HL-60/S4 treated with phorbol 12-myristate 13-acetate at 8.2 ng/mL for 4 days and 3 days (cell line): ENCODE results near the gene HTR3D.
"Not testable (repeated sequence)": the region's sequence is repeated elsewhere in the genome, so short reads cannot be mapped to it uniquely, and the experiment has no call there.

Experiments used
- in situ Hi-C: fragments of 300-500 bp; cut with MboI; formaldehyde crosslinking; loops from 2 replicates; pipeline ENCODE4 v1.15.0; 2022; ENCODE audit warnings: low sequenced_read_pairs

HTR3D gene

DNA sequence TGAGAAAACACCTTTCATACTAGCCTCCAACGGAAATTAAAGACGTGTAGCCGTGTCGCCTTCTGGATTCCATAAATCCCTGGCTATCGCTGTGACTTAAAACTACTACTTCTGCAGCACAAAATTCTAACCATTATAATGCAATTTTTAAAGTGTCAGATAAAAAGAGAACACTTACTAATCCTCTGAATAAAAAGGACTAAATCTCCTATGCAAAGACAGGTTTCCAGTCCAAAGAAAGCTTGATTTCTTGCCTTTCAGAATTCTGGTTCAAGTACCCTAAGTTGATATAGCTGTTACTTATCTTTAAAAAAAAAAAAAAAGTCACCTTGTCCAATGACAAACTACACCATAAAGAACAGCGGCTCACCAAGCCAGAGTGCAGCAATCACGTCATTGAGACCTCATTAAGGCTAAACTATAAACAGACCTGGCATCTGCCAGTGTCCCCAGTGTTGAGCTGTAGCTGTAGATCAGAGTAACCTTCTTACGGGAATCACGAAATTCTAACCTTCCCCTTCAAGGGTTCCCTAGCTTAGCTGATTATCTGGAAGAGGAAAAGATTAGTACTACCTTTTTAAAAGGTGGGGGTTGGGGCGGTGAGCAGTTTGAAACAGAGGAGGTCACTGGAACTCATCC lies 16.0 kb upstream of the HTR3D start:
- in situ Hi-C loops: no loop called here

DNA sequence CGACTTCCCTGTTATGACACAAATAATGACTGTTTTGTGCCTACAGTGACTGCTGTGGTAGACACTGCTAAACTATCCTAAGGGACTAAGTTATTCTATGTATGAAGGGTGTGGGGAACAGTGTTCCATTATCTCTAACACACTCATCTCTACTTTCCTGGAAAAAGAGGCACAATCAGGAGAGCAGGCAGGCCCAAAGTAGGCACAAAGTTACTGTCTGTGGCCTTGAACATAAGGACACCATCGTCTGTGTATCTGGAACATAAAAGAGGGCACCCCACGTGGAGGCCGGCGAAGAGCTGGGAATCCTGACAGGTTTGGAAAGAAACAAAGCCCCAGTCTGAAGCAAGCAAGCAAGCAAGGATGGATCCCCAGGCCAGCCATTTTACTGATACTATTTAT lies 15.4 kb upstream of the HTR3D start:
- in situ Hi-C loops: no loop called here

DNA sequence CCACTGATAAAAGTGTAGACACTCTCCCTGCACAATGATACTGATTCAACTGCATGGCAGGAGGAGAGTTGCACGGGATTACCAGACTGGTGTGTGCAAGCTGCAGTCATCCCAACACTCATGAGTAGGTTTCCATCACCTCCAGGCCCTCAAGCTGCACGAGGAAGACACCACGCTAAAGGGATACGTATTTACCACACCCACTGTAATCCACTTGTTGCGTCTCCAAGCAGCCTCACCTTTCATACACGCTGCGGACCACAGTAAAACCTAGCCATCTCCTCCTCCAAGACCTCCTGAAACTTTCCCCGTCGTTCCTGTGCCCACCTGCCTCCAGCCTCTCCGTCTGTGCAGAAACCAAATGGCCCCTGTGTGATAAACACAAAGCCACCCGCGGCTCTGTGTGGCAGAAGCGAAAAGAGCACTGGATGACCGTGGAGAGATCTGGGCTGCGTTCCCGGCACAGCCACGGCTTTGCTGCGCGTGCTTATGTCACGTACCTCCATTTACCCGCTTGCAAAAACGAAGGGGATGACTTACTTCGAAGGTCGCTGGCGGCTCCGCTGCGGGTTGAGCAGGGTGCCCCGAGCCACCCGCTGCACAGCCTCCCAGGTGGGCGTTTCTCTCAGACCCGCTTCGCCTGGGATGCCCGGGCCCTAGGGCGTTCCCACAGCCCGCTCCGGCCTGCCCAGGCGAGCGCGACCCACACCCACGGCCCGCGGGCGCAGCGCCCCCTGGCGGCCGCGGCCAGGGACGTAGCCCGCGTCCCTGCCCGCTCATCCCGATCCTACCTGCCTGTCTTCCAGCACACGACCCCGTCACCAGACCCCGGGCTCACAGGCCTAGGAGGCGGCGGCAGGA lies 14.5 kb upstream of the HTR3D start:
- in situ Hi-C loops: no loop called here

DNA sequence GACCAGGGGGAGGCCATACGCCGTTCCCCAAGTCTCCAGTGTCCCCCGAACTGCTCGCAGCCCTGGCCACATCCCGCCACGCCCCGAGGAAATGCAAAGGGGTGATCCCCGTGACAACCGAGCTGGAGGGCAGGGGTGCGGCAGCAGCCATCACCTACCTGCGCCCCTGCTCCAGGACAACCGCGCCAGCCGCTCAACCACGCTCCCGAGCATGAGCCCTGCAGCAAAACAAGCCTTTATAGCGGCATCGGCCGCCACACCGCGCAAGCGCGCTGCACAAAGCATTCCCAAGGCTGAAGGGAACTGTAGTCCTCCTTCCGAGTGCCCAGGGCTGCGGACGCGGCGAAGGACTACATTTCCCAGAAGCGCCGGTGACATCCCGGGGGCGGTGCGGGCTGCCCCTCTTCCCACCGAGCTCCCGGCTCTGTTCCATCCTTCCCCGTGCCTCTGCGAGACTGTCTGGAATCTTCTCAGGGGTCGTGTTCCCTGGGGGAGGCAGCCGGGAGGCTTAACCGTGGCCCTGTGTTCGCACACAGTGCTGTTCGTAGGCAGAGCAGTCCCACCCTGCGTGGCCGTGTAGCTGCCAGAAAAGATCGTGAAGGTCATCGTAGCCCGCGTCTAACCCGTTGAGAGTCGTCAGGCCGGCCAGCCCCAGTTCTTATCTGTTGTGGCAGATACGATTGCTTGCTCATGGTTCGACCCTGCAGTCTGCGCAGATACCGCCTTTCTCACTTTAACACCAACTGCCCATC lies 13.7 kb upstream of the HTR3D start, which contains the start of gene ABCC5:
ABCC5 (minus strand) TSS at position 213 of the 752 bp plus-strand sequence. CDS start 3,492 bp downstream, outside the sequence.
- in situ Hi-C loops: no loop called here

DNA sequence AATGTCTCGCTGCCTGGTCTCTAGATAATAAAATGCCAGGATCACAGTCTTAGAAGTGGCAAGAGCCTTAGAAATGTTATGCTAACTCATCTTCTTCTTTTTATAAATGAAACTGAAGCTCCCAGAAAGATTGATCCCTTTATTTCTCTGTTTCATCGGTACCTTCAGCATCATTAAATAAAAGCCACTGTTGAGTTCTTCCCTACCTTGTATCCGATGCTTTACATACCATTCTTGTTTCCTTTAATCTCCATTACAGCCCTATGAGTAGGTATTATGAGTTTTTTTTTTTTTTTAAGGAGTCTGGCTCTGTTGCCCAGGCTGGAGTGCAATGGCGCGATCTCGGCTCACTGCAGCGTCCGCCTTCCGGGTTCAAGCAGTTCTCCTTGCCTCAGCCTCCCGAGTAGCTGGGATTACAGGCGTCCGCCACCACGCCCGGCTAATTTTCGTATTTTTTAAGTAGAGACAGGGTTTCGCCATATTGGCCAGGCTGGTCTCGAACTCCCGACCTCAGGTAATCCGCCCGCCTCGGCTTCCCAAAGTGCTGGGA lies 13.0 kb upstream of the HTR3D start:
- in situ Hi-C loops: no loop called here

DNA sequence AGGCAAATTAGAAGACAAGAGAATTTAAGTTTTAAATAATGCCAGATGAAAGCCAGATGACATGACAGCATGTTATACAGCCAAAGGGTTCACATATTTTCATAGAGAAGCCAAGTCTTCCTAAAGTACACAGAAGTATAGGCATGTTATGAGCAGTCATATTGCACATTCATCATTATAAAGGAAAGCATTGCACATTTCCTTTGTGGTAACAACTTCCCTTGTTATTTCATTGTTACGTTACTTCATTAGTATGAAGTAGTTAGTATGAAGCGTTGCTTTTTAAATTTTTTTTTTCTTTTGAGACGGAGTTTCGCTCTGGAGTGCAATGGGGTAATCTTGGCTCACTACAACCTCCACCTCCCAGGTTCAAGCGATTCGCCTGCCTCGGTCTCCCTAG lies 9.2 kb upstream of the HTR3D start:
- in situ Hi-C loops: no loop called here

DNA sequence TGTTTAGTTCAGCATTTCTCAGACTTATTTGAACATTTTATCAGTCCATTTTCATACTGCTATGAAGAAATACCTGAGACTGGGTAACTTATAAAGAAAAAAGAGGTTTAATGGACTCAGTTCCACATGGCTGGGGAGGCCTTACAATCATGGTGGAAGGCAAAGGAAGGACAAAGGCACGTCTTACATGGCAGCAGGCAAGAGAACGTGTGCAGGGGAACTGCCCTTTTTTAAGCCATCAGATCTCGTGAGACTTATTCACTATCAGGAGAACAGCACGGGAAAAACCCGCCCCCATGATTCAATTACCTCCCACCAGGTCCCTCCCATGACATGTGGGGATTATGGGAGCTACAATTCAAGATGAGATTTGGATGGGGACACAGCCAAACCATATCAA lies 6.3 kb upstream of the HTR3D start:
- in situ Hi-C loops: not testable (repeated sequence)

DNA sequence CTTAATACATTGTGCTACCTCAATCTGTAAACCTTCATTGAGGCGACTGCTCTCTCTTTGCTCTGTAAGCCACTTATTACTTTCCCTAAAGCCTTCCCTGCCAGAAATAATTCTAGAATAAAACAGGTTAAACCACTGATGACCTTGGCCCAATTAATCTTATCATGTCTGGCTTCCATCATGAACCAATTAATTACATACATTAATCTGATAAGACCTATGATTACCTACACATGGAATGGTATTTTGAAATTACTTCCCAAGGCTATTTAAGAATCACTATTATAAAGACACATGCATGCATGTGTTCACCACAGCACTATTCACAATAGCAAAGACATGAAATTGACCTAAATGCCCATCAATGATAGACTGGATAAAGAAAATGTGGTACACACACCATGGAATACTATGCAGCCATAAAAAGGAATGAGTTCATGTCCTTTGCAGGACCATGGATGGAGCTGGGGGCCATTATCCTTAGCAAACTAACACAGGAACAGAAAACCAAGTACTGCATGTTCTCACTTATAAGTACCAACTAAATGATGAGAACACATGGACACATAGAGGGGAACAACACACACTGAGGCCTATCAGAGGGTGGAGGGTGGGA lies 3.2 kb upstream of the HTR3D start:
- in situ Hi-C loops: not testable (repeated sequence)

DNA sequence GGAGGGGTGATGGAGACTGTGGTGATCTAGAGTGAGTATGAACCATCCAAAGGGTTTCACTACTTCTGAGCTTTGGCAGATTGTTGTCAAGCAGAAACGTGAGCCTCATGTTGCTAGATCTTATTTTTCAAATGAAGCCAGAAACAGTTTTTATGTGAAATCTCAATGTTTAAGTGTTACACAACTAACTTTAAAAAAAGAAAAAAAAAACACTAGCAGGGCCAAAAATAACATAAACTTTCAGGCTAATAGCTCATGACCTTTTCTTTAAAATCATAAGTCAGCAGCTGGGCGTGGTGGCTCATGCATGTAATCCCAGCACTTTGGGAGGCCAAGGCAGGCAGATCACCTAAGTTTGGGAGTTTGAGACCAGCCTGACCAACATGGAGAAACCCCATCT lies 2.1 kb upstream of the HTR3D start:
- in situ Hi-C loops: no loop called here

DNA sequence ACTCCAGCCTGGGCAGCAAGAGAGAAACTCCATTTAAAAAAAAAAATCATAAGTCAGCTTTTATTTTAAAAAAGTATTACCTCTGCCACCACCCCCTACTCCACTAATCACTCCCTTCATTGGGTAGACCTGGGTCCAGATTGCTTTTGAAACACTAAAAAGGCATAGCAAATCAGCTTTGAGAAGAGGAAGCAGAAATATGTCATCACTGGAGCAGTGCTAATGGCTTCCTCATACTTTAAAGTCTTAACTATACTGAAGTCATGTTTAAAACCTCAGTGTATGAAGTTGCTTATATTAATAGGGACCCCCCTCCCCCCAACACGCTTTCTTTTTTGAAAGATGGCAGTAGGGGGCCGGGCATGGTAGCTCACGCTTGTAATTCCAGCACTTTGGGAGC lies 1.0 kb upstream of the HTR3D start:
- in situ Hi-C loops: no loop called here

DNA sequence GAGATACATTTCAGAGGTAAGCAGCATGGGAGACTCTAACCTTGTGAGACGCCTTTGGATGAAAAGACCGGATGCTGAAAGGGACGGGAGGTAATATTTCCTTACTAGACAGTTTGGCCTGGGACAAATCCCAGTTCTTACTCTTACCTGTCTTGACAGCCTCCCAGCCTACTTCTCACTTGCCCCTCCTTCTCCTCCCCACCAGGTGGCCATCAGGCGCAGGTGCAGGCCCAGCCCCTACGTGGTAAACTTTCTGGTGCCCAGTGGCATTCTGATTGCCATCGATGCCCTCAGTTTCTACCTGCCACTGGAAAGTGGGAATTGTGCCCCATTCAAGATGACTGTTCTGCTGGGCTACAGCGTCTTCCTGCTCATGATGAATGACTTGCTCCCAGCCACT lies 6.3 kb downstream of the HTR3D start:
- in situ Hi-C loops: no loop called here

DNA sequence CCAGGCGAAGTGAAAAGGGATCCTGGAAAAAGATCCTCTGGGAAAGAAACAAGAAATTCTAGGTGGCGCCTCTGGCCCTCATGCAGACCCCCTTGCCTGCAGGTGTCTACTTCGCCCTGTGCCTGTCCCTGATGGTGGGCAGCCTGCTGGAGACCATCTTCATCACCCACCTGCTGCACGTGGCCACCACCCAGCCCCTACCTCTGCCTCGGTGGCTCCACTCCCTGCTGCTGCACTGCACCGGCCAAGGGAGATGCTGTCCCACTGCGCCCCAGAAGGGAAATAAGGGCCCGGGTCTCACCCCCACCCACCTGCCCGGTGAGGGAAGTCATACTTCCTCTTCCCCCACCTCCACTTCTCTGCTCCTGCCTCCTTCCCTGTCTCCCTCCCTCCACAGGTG lies 6.8 kb downstream of the HTR3D start:
- in situ Hi-C loops: not testable (repeated sequence)

DNA sequence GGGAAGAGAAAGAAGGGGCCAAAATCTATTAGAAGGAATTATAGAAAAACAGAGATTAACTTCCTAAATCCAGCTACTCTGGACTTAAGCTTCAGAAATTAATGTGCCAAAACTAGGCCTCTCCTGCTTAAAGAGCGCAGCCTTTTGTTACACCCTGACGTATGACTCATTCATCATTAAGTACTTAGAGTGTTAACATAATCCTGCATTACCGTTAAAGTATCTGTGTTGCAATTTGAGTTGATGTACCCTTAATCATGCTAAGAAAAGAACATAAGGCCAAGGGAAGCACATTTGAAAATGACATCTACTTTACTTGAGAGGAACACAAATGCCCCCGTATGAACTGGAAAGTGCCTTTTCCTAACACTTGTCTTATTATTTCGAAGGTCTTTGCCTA lies 7.9 kb downstream of the HTR3D start:
- in situ Hi-C loops: no loop called here

DNA sequence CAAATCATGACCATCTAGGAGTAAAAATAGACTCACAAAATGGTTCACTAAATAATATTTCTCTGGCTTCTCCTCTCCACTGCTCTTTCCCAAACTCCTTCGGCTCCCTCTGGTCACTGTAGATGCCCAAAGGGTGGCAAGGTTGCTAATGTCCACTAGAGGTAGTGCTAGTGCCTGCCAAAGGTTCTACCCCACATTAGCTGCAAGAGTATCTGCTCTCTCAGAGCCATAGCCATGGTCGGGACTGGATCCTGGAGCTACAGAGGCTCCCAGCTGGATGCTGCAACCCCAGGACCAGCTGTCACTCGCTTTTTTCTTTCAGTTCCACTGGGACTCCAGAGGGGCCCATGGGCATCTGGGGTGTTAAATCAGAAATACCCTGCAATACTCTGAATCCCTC lies 8.5 kb downstream of the HTR3D start:
- in situ Hi-C loops: no loop called here

DNA sequence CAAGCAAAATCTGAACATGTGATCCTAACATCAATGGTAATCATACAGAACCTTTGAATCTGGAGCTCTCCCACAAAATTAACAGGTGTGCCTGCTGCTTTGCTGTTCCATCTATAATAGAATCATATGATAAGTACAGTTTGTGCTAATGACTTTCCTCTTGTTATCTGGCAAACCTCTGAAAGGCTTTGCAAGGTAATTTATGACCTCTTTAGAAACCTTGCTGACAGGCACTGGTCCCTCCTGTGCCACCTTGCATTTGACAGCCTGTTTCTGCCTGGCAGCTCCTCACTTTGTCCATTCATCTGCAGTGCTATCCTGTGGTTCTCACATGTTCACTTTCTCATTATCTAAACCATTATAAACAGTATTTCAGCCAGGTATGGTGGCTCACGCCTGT lies 11.1 kb downstream of the HTR3D start:
- in situ Hi-C loops: no loop called here

DNA sequence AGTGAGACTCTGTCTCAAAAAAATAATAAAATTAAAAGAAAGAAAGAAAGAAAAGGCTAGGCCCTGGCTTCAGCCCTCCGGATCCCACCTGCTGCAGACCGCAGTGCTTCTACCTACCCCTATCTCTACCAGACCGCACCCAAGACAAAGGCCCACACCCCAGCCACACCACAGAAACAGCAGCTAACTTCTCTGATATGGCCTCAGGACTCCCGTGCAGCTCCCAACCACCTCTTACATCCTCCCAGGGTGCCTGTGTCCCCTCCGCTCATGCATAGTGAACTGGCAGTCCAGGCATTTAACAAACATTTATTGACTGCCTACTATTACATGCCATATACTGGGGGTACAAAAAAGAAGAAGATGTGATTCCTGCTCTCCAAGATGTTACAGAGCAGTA lies 14.5 kb downstream of the HTR3D start:
- in situ Hi-C loops: no loop called here

DNA sequence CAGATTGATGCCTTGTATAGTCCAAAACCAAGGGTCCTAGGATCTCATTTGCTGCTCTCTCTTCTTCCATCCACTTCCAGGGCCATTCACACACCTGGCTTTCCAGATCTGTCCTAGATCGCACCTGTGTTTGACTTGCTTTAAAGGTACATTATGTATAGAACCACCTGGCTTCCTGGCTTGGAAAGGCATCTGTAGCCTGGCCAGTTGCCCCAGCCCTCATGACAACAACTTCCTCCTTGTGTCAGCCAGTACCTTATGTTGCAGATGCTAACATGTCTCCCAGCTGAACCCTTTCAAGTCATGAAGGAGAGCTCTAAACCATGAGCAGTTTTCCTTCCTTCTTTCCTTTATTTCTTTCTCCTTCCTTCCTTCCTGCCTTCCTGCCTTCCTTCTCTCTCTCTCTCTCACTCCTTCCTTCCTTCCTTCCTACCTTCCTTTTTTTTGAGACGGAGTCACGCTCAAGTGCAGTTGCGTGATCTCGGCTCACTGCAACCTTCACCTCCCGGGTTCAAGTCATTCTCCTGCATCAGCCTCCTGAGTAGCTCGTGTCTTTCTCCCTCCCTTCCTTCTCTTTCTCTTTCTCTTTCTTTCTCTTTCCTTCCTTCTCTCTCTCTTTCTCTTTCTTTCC lies 18.8 kb downstream of the HTR3D start:
- in situ Hi-C loops: no loop called here

DNA sequence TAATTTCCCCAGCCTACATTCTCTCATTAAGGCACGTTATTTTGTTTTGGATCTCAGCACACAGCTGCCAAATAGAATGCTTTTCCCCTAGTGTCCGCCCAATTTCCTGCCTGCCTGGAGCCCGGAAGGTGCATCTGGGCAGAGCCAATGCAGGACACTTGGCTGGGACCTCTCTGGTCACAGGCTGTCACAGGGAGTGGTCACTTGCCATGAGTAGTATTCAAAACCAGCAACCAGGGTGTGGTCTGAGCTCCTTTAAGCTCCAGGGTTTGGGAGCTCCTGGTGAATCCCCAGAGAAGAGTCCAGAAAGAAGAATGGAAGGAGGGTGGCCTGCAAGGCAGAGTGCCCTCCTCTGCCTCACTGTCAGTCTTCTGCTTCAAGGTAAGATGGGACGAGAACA lies 21.2 kb downstream of the HTR3D start, which contains the start of gene HTR3C:
HTR3C (plus strand) TSS at position 281 of the 400 bp plus-strand sequence; CDS start at position 315, 34 bp downstream.
- in situ Hi-C loops: no loop called here

DNA sequence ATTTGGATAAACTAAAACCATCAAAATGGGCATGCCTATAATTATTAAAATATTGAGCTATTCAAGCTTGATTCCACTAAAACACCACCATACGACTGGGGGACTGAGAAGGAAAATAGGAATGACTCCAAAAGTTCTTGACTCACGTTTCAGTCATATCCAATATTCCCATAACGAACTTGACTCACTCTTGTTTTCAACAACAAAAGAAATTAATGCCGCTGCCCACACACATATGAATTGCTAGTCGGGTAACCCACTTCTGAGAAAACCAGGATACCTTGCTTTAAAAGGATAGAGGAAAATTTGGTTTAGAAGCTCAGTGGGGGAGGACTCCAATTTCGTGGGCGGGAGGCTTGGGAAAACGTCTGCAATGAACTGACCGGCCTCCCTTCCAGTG lies 26.5 kb downstream of the HTR3D start:
- in situ Hi-C loops: no loop called here

DNA sequence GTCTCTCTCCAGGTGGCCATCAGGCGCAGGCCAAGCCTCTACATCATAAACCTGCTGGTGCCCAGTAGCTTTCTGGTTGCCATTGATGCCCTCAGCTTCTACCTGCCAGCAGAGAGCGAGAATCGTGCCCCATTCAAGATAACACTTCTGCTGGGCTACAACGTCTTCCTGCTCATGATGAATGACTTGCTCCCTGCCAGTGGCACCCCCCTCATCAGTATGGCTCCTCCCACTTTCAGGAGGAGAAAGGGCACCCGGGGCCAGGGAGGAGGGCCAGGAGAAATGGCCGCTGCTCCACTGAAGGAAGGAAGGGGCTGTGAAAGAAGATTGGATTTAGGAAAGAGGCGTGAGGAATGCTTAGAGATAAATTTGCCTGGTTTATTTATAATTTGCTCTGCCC lies 27.9 kb downstream of the HTR3D start:
- in situ Hi-C loops: no loop called here
